Left ventricle myocardium inferior (tissue), 1 donor: ENCODE measurements around the gene CDH5. TPM values are rescaled to one million over a fixed set of nuclear protein-coding genes. Genes with fewer than 3 reads are reported as not detected.
A peak's percentile ranks its signal among the peaks of the same experiment; 100 is the strongest.

Experiments
- DNase-seq: peaks from one replicate; pipeline ENCODE4 v3.0.0-alpha.2; 2020
- H3K27ac ChIP-seq: fragments of 200-600 bp; replicated peaks from 2 replicates; pipeline ENCODE4 v1.8.0; 2021
- H3K27me3 ChIP-seq: fragments of 200-600 bp; 2 replicates; pipeline ENCODE4 v1.8.0; 2021; ENCODE audit warnings: low read depth
- H3K36me3 ChIP-seq: fragments of 200-600 bp; 2 replicates; pipeline ENCODE4 v1.8.0; 2021
- H3K4me1 ChIP-seq: fragments of 200-600 bp; 2 replicates; pipeline ENCODE4 v1.8.0; 2021
- H3K4me3 ChIP-seq: fragments of 200-600 bp; 2 replicates; pipeline ENCODE4 v1.8.0; 2021; ENCODE audit warnings: mild to moderate bottlenecking, moderate library complexity
- H3K9me3 ChIP-seq: fragments of 200-600 bp; replicated peaks from 2 replicates; pipeline ENCODE4 v1.8.0; 2021
- intact Hi-C: fragments of 100-400 bp; cut with micrococcal nuclease; formaldehyde crosslinking; loops from one replicate; pipeline ENCODE4 v1.11.0; 2022
- total RNA-seq: library from RNA; stranded (reverse); fragmentation: NEBNext Ultra II Directional; extraction: Animal tissue kit (Norgen Biotek cat#: 25700); gene quantifications from one replicate; pipeline ENCODE4 v1.2.1, GENCODE V29; 2021
- TF ChIP-seq, protein P1 (sequence below): fragments of 200-600 bp; IDR thresholded peaks from 2 replicates; pipeline ENCODE4 v1.8.0; 2021; ENCODE audit warnings: antibody characterized with exemption, mild to moderate bottlenecking, borderline replicate concordance
- donor health status: DM: no; HTN: yes; CAD: no; lungs with severe emphysema.

The CDH5 gene
- total RNA-seq, 1 donor from 2014 or later: 47.1 TPM

DNA sequence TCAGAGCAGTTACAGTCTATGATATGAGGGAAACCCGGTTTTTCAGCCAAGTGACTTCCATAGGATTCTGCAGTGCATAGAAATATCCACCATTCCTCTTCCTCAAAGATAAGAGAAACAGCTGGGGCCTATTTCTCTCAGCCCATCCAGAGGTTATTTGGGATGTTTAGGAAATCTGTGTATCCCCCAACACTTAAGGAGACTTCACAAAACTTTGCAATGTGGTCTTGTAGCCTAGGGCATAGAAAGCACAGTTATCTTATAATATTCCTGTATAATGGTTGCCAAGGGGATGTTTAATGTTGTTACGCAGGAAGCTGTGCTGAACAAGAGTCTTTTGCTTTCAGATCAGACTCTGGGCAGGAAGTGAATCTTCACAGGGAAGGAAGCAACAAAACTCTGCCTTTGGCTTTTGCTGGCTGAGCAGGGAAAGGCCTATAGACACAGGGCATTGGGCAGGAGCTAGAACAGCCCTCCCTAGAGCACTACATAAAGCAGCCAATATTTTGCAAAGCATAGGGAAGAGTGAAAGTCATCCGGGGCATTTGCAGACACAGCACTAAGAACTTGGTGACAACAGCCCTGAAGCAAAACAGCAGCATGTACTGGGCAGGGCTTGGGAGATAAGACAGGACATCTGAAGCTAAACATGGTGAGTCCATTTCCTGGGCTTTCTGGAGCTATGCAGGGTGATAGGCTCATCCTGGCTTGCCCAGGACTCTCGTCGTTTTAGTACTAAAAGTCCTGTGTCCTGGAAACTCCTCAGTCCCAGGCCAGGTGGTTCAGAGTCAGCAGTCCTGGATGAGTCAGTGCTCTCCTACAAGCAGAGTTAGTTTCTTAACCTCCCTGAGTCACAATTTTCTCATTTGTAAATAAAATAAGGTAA, 41.9 kb downstream of the CDH5 start:
- TF ChIP-seq, protein P1, sequence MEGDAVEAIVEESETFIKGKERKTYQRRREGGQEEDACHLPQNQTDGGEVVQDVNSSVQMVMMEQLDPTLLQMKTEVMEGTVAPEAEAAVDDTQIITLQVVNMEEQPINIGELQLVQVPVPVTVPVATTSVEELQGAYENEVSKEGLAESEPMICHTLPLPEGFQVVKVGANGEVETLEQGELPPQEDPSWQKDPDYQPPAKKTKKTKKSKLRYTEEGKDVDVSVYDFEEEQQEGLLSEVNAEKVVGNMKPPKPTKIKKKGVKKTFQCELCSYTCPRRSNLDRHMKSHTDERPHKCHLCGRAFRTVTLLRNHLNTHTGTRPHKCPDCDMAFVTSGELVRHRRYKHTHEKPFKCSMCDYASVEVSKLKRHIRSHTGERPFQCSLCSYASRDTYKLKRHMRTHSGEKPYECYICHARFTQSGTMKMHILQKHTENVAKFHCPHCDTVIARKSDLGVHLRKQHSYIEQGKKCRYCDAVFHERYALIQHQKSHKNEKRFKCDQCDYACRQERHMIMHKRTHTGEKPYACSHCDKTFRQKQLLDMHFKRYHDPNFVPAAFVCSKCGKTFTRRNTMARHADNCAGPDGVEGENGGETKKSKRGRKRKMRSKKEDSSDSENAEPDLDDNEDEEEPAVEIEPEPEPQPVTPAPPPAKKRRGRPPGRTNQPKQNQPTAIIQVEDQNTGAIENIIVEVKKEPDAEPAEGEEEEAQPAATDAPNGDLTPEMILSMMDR: no peak
- H3K27me3 ChIP-seq: peaks cover 8% of the 10 kb centered on the region
- H3K27ac ChIP-seq: peak overlapping the region; percentile 89
- peak; percentile 42 for DNase-seq
- H3K4me3 ChIP-seq: peak overlapping the region; percentile 10
- intact Hi-C loops: loop anchor here (5.0 kb wide), 1 partner anchor 74 kb away; no protein-coding TSS in a partner anchor
- peaks cover 30% of the 10 kb centered on the region for H3K4me1 ChIP-seq
- peaks cover 31% of the 10 kb centered on the region for H3K9me3 ChIP-seq
- peaks cover 16% of the 10 kb centered on the region for H3K36me3 ChIP-seq

DNA sequence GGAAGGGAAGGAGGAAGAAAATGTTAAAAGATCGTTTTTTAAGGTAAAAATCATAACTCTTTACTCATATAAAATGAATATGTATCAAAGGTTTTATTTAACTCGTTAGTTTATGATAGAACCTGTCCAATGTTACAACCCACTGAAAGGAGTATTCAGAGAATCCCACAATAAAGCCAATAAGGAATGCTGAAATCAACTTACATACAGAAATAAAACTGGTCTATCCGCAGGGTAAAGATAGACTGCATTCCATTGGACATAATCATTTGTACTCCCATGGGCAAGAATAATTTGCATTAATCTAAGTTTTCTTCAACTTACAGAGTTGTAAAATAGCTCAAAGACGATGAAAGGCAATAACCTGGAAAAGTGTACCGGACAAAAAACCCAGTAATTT, 42.7 kb downstream of the CDH5 start:
- DNase-seq: no peak
- Histone ChIP-seq H3K27ac (peak overlapping the region; percentile 89), H3K27me3 (peaks cover 8% of the 10 kb centered on the region), H3K4me3 (peak overlapping the region; percentile 10), H3K9me3 (peaks cover 31% of the 10 kb centered on the region), H3K4me1 (peaks cover 30% of the 10 kb centered on the region), H3K36me3 (peaks cover 13% of the 10 kb centered on the region)
- intact Hi-C loops: loop anchor here (5.0 kb wide), 1 partner anchor 73 kb away; no protein-coding TSS in a partner anchor
- TF ChIP-seq, protein P1: no peak

DNA sequence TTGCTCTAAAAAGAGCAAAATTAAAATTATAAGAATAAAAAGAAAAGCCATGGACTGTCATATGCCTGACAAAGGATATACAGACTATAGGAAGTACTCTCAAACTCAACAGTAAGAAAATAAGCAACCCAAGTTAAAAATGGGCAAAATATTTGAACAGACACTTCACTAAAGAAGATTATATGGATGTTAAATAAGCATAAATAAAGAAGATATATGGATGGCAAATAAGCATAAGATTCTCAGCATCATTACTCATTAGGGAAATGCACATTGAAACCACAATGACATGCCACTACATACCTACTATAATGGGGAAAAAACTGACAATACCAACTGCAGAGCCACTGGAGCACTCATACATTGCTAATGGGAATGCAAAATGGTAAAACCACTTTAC, 45.7 kb downstream of the CDH5 start:
- no peak overlapping the region for H3K27ac ChIP-seq
- H3K4me1 ChIP-seq: peaks cover 24% of the 10 kb centered on the region
- no peak for DNase-seq
- H3K4me3 ChIP-seq: no peak overlapping the region
- no peaks in the 10 kb centered on the region for H3K27me3 ChIP-seq
- no peaks in the 10 kb centered on the region for H3K36me3 ChIP-seq
- intact Hi-C loops: no loop called here
- peaks cover 30% of the 10 kb centered on the region for H3K9me3 ChIP-seq
- TF ChIP-seq, protein P1: no peak

DNA sequence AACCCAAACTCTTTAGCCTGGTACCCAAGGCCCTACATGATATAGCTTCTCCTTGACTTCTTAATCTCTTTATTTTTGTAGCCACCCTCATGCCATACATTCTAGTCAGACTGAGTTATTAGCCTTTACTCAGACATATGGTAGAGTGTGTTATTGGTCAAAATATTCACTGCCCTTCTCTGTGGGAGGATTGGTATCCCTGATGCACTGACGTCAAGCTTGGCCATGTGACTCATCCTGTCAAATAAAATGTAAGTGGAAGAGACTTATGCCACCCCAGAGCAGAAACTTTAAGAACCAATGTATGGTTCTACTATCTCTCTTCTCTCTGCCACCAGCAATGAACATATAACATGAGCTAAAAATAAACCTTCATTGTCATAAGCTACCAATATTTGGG, 48.4 kb downstream of the CDH5 start:
- Histone ChIP-seq H3K27ac (no peak overlapping the region), H3K9me3 (peaks cover 35% of the 10 kb centered on the region), H3K27me3 (no peaks in the 10 kb centered on the region), H3K36me3 (no peaks in the 10 kb centered on the region), H3K4me3 (no peak overlapping the region), H3K4me1 (no peaks in the 10 kb centered on the region)
- intact Hi-C loops: no loop called here
- TF ChIP-seq, protein P1: no peak
- no peak for DNase-seq

DNA sequence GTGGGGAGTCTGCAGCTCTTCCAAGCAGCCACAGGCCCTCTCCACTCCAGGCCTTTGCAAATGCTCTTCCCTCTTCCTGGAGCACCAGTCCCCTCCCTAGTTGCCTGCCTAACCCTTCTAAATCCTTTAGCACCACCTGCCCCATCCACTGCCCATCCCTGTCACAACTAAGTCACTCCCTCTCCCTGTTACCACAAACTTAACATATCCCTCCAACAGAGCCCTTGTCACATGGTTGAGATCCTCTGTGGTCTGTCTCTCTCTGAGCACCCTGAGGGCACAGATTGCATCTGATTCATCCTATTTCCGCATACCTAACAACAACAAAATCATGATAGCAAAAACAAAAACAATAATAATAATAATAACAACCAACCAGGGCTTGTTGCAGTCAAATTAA, 49.6 kb downstream of the CDH5 start:
- intact Hi-C loops: no loop called here
- no peaks in the 10 kb centered on the region for H3K4me1 ChIP-seq

More for the DNA sequence above, 49.6 kb downstream of the CDH5 start:
- Histone ChIP-seq H3K36me3 (no peaks in the 10 kb centered on the region), H3K4me3 (no peak overlapping the region), H3K9me3 (peaks cover 33% of the 10 kb centered on the region), H3K27me3 (no peaks in the 10 kb centered on the region), H3K27ac (no peak overlapping the region)
- no peak for DNase-seq
- TF ChIP-seq, protein P1: no peak
